H1 (cell line): ENCODE results near the gene AVL9. TPM values are rescaled to one million over a fixed set of nuclear protein-coding genes. Genes with fewer than 3 reads are reported as not detected.
A peak's percentile ranks its signal among the peaks of the same experiment; 100 is the strongest.
"Not testable (repeated sequence)": the region's sequence is repeated elsewhere in the genome, so short reads cannot be mapped to it uniquely, and the experiment has no call there.

ENCODE experiments used
- CTCF ChIA-PET: fragments of 300-600 bp; sonication (Branson Sonifier 250); formaldehyde crosslinking; loops from one replicate; lab custom pipeline; 2021; ENCODE audit not compliant: partially characterized antibody; lab: Charles Lee
- POLR2A ChIA-PET: fragments of 300-600 bp; sonication (Branson Sonifier 250); formaldehyde crosslinking; loops from one replicate; lab custom pipeline; 2021; ENCODE audit warnings: inconsistent platforms; ENCODE audit not compliant: partially characterized antibody; lab: Charles Lee
- DNase-seq, 2 experiments: peaks; one replicate each; pipeline versions ENCODE4 v3.0.0 to v3.0.0-alpha.2; 2010 to 2022; ENCODE audit warnings: low spot score in 2 of 2, low read depth in 1 of 2, mixed read lengths in 1 of 2
- FAIRE-seq: peaks from 2 replicates; lab custom pipeline; 2011; peaks lifted over from hg19 to GRCh38; lab: Jason Lieb, UNC
- H2AFZ ChIP-seq: 2 replicates; pipeline ENCODE4 v1.8.1; 2012; ENCODE audit warnings: low read length, inconsistent platforms
- H2AK5ac ChIP-seq: 2 replicates; pipeline ENCODE4 v1.6.1; 2013; ENCODE audit warnings: low read depth, low read length
- H2BK120ac ChIP-seq: replicated peaks from 2 replicates; pipeline ENCODE3; 2013; ENCODE audit warnings: low read depth, low read length, inconsistent platforms
- H2BK12ac ChIP-seq: 2 replicates; pipeline ENCODE4 v1.6.1; 2013; ENCODE audit warnings: low read depth, low read length
- H2BK15ac ChIP-seq: 2 replicates; pipeline ENCODE4 v1.6.1; 2013; ENCODE audit warnings: low read length
- H2BK20ac ChIP-seq: 2 replicates; pipeline ENCODE4 v1.6.1; 2013; ENCODE audit warnings: low read length
- H2BK5ac ChIP-seq: 2 replicates; pipeline ENCODE4 v1.6.1; 2013; ENCODE audit warnings: low read depth, low read length
- H3K14ac ChIP-seq: 2 replicates; pipeline ENCODE4 v1.6.1; 2013; ENCODE audit warnings: inconsistent platforms; ENCODE audit not compliant: insufficient read length
- H3K18ac ChIP-seq: 2 replicates; pipeline ENCODE4 v1.6.1; 2013; ENCODE audit warnings: low read length; ENCODE audit errors: extremely low read depth
- H3K23ac ChIP-seq: 2 replicates; pipeline ENCODE4 v1.6.1; 2013; ENCODE audit warnings: inconsistent platforms; ENCODE audit not compliant: insufficient read length
- H3K23me2 ChIP-seq: 2 replicates; pipeline ENCODE4 v1.6.1; 2013; ENCODE audit warnings: low read depth, low read length
- H3K27ac ChIP-seq: 2 replicates; pipeline ENCODE4 v1.6.1; 2011; ENCODE audit warnings: low read depth, low read length, inconsistent platforms
- H3K27me3 ChIP-seq, 4 experiments: replicated peaks in 1 of 4; 1 replicate in 1 of 4; 2 replicates in 3 of 4; pipeline versions ENCODE4 v1.6.1 to v1.8.1; 2011 to 2013; ENCODE audit warnings: low read length in 3 of 4, mild to moderate bottlenecking in 3 of 4, inconsistent platforms in 2 of 4, mixed read lengths in 2 of 4, moderate library complexity in 1 of 4; ENCODE audit not compliant: control insufficient read depth in 3 of 4, insufficient read depth in 3 of 4; ENCODE audit errors: extremely low read depth in 1 of 4
- H3K36me3 ChIP-seq, 4 experiments: 2 replicates each; pipeline versions ENCODE4 v1.6.1 to v1.8.1; 2011 to 2013; ENCODE audit warnings: mild to moderate bottlenecking in 4 of 4, low read length in 3 of 4, moderate library complexity in 2 of 4, control low read depth in 1 of 4, inconsistent platforms in 1 of 4; ENCODE audit not compliant: insufficient read depth in 4 of 4, control insufficient read depth in 2 of 4
- H3K4ac ChIP-seq: replicated peaks from 2 replicates; pipeline ENCODE3; 2013; ENCODE audit warnings: low read length, low read depth, mixed read lengths, inconsistent platforms; ENCODE audit not compliant: insufficient read length
- H3K4me1 ChIP-seq, 4 experiments: replicated peaks in 1 of 4; 1 replicate in 1 of 4; 2 replicates in 3 of 4; pipeline versions ENCODE4 v1.6.1 to v1.8.1; 2011 to 2013; ENCODE audit warnings: low read length in 3 of 4, inconsistent platforms in 2 of 4, mixed read lengths in 1 of 4; ENCODE audit not compliant: insufficient read depth in 4 of 4, control insufficient read depth in 3 of 4
- H3K4me2 ChIP-seq, 2 experiments: 2 replicates each; pipeline versions ENCODE4 v1.6.1 to v1.8.1; 2011 to 2013; ENCODE audit warnings: low read depth in 2 of 2, low read length in 2 of 2, control low read depth in 1 of 2, inconsistent platforms in 1 of 2, mild to moderate bottlenecking in 1 of 2; ENCODE audit not compliant: insufficient read depth in 1 of 2
- H3K4me3 ChIP-seq, 4 experiments: fragments of 200-600, 300-600 bp in 1 of 4; sonication (generic), shearing (Covaris generic), sonication (Bioruptor Twin) in 1 of 4; 2 replicates each; pipeline versions ENCODE4 v1.5.1 to v1.8.1; 2011 to 2016; ENCODE audit warnings: low read length in 4 of 4, low read depth in 3 of 4, control low read depth in 2 of 4, inconsistent platforms in 2 of 4, mild to moderate bottlenecking in 2 of 4, mixed read lengths in 1 of 4, moderate library complexity in 1 of 4; ENCODE audit not compliant: insufficient read depth in 2 of 4; ENCODE audit errors: extremely low read depth in 1 of 4
- H3K56ac ChIP-seq: replicated peaks from 2 replicates; pipeline ENCODE3; 2013; ENCODE audit warnings: low read depth, mild to moderate bottlenecking, mixed read lengths, low read length, inconsistent platforms; ENCODE audit not compliant: insufficient read length
- H3K79me1 ChIP-seq: 2 replicates; pipeline ENCODE4 v1.6.1; 2013; ENCODE audit warnings: low read depth, low read length, control low read depth
- H3K79me2 ChIP-seq, 2 experiments: 2 replicates each; pipeline versions ENCODE4 v1.6.1 to v1.8.1; 2012 to 2013; ENCODE audit warnings: low read length in 2 of 2, mild to moderate bottlenecking in 2 of 2, inconsistent platforms in 1 of 2; ENCODE audit not compliant: insufficient read depth in 2 of 2, control insufficient read depth in 1 of 2
- H3K9ac ChIP-seq, 4 experiments: replicated peaks in 1 of 4; 1 replicate in 1 of 4; 2 replicates in 3 of 4; pipeline versions ENCODE4 v1.6.1 to v1.8.1; 2011 to 2013; ENCODE audit warnings: low read depth in 3 of 4, low read length in 3 of 4, control low read depth in 2 of 4, mild to moderate bottlenecking in 2 of 4, moderate library complexity in 2 of 4, inconsistent platforms in 1 of 4; ENCODE audit errors: extremely low read depth in 1 of 4
- H3K9me3 ChIP-seq, 2 experiments: 2 replicates each; pipeline versions ENCODE4 v1.6.1 to v1.8.1; 2012 to 2013; ENCODE audit warnings: mild to moderate bottlenecking in 2 of 2, moderate library complexity in 2 of 2, control low read depth in 1 of 2, inconsistent platforms in 1 of 2, low read depth in 1 of 2, low read length in 1 of 2, mixed read lengths in 1 of 2; ENCODE audit not compliant: insufficient read depth in 2 of 2
- H4K20me1 ChIP-seq, 2 experiments: replicated peaks in 1 of 2; 2 replicates each; pipeline versions ENCODE3 to v1.8.1; 2011 to 2013; ENCODE audit warnings: inconsistent platforms in 2 of 2, low read length in 2 of 2, mild to moderate bottlenecking in 1 of 2; ENCODE audit not compliant: insufficient read depth in 2 of 2, control insufficient read depth in 1 of 2
- H4K5ac ChIP-seq: 2 replicates; pipeline ENCODE4 v1.6.1; 2013; ENCODE audit warnings: low read length, low read depth, mixed read lengths, inconsistent platforms; ENCODE audit not compliant: insufficient read length
- H4K8ac ChIP-seq: 2 replicates; pipeline ENCODE4 v1.8.0; 2013; ENCODE audit warnings: mild to moderate bottlenecking, moderate library complexity, low read length, inconsistent platforms; ENCODE audit not compliant: insufficient read depth; ENCODE audit errors: extremely low read depth
- H4K91ac ChIP-seq: replicated peaks from 2 replicates; pipeline ENCODE3; 2013; ENCODE audit warnings: low read length, mixed read lengths, inconsistent platforms; ENCODE audit not compliant: insufficient read length
- WGBS, 2 experiments: shearing (Covaris generic) in 1 of 2; methylation state at CpG; one replicate each; pipeline versions ENCODE4 v1.1.6 to v1.1.7; 2013 to 2015; ENCODE audit warnings: low lambda C conversion rate in 2 of 2, mixed read lengths in 2 of 2, inconsistent platforms in 1 of 2, low coverage in 1 of 2, missing lambda C conversion rate in 1 of 2; ENCODE audit not compliant: insufficient replicate concordance in 2 of 2, insufficient coverage in 1 of 2, insufficient read length in 1 of 2; ENCODE audit errors: extremely low coverage in 1 of 2, missing lambda C conversion rate in 1 of 2; 5-methylcytosine and 5-hydroxymethylcytosine counted together
- polyA plus RNA-seq, 7 experiments: library from polyadenylated mRNA; depleted of rRNA in 3 of 7; stranded (reverse) in 5 of 7; unstranded in 2 of 7; fragments of >200 nt in 5 of 7; fragments of 200-250 nt in 2 of 7; gene quantifications; 1 replicate in 5 of 7; 2 replicates in 1 of 7; 4 replicates in 1 of 7; pipeline versions ENCODE4 v1.2.1 to v1.2.3, GENCODE V29; 2011 to 2013; ENCODE audit warnings: missing spikeins in 2 of 7, mixed read lengths in 2 of 7
- total RNA-seq: library from RNA; stranded (reverse); fragmentation: NEBNext Ultra II Directional; extraction: Animal tissue kit (Norgen Biotek cat#: 25700); gene quantifications from 2 replicates; pipeline ENCODE4 v1.2.1, GENCODE V29; 2021

AVL9 gene
- total and polyA plus RNA-seq, 2 of the 8 experiments (the other 6 are each of a cell fraction or from before 2014, with no cell fraction given), result 15.5 to 42.1 TPM

GRCh38 chr7:32633446-32633845 is 138.2 kb downstream of the AVL9 start:
- H4K8ac ChIP-seq, H3K79me2 ChIP-seq, H3K4ac ChIP-seq, H2BK5ac ChIP-seq, POLR2A ChIA-PET, H3K79me1 ChIP-seq, H3K4me3 ChIP-seq, H2AFZ ChIP-seq, H2AK5ac ChIP-seq, H2BK12ac ChIP-seq, H3K27me3 ChIP-seq, H4K20me1 ChIP-seq, H3K4me2 ChIP-seq, H4K91ac ChIP-seq, H3K56ac ChIP-seq, H2BK15ac ChIP-seq, H3K27ac ChIP-seq, H3K9ac ChIP-seq, H3K23ac ChIP-seq, H3K23me2 ChIP-seq, H3K36me3 ChIP-seq, H3K4me1 ChIP-seq, H4K5ac ChIP-seq, DNase-seq, H2BK20ac ChIP-seq, CTCF ChIA-PET, H3K18ac ChIP-seq, H3K14ac ChIP-seq, H3K9me3 ChIP-seq, H2BK120ac ChIP-seq: not testable (repeated sequence)
- FAIRE-seq, result peak; percentile 94
- WGBS, 2 experiments, result no CpG with 5 or more reads among the region's 1 CpG

GRCh38 chr7:32634798-32635393 is 139.6 kb downstream of the AVL9 start:
- H3K9me3 ChIP-seq, H3K4me1 ChIP-seq, H3K4ac ChIP-seq, DNase-seq, H3K4me2 ChIP-seq, FAIRE-seq, H3K79me2 ChIP-seq, H2BK12ac ChIP-seq, H3K4me3 ChIP-seq, H3K18ac ChIP-seq, H4K20me1 ChIP-seq, H2AK5ac ChIP-seq, H3K9ac ChIP-seq, H3K23me2 ChIP-seq, H3K36me3 ChIP-seq, H2AFZ ChIP-seq, H2BK20ac ChIP-seq, H3K56ac ChIP-seq, H2BK5ac ChIP-seq, H4K5ac ChIP-seq, H3K23ac ChIP-seq, H4K91ac ChIP-seq, H3K27ac ChIP-seq, CTCF ChIA-PET, H4K8ac ChIP-seq, H3K14ac ChIP-seq, H3K27me3 ChIP-seq, H2BK120ac ChIP-seq, POLR2A ChIA-PET, H2BK15ac ChIP-seq, H3K79me1 ChIP-seq: not testable (repeated sequence)
- WGBS, 2 experiments, result 85% methylated on average over 1 of the region's 1 CpG; no CpG with 5 or more reads in 1 of the 2 experiments
